ENCODE results near the gene TENM4. TPM values are rescaled to one million over a fixed set of nuclear protein-coding genes. Genes with fewer than 3 reads are reported as not detected.

Gene TENM4
- 0.21 and 0.31 TPM in 2 replicates for total RNA-seq
- polyA plus RNA-seq (2012): 0.73 TPM

- peak; percentile 69 for DNase-seq (ENCODE audit: low read depth)
These were observed at the start of gene TENM4 for GRCh38 chr11:79440571-79441460. TENM4 (minus strand) TSS chr11:79441030; CDS start chr11:79069944, 371,086 bp downstream.

- no peak for DNase-seq (ENCODE audit: low read depth)
These were observed 47.5 kb upstream of the TENM4 start for GRCh38 chr11:79488286-79488685.

GRCh38 chr11:79487412-79487811, 46.6 kb upstream of the TENM4 start:
- no peak for DNase-seq (ENCODE audit: low read depth)

GRCh38 chr11:79486242-79486984, 45.6 kb upstream of the TENM4 start:
- DNase-seq (ENCODE audit: low read depth): no peak

- no peak for DNase-seq (ENCODE audit: low read depth)
These were observed 44.9 kb upstream of the TENM4 start for GRCh38 chr11:79485694-79486093.

GRCh38 chr11:79484872-79485271, 44.0 kb upstream of the TENM4 start:
- DNase-seq (ENCODE audit: low read depth): no peak

- no peak for DNase-seq (ENCODE audit: low read depth)
These were observed 42.0 kb upstream of the TENM4 start for GRCh38 chr11:79482800-79483199.

- no peak for DNase-seq (ENCODE audit: low read depth)
These were observed 41.0 kb upstream of the TENM4 start for GRCh38 chr11:79481795-79482194.

- no peak for DNase-seq (ENCODE audit: low read depth)
These were observed 40.0 kb upstream of the TENM4 start for GRCh38 chr11:79480864-79481263.

GRCh38 chr11:79472819-79473529, 32.1 kb upstream of the TENM4 start:
- DNase-seq (ENCODE audit: low read depth): no peak

- DNase-seq (ENCODE audit: low read depth): no peak
These were observed 30.4 kb upstream of the TENM4 start for GRCh38 chr11:79471071-79471844.

GRCh38 chr11:79470161-79470560, 29.3 kb upstream of the TENM4 start:
- no peak for DNase-seq (ENCODE audit: low read depth)

- no peak for DNase-seq (ENCODE audit: low read depth)
These were observed 26.9 kb upstream of the TENM4 start for GRCh38 chr11:79467761-79468160.

- DNase-seq (ENCODE audit: low read depth): peak; percentile 7
These were observed 25.6 kb upstream of the TENM4 start for GRCh38 chr11:79466411-79466810.

GRCh38 chr11:79465160-79465559, 24.3 kb upstream of the TENM4 start:
- DNase-seq (ENCODE audit: low read depth): no peak

GRCh38 chr11:79461666-79462645, 21.1 kb upstream of the TENM4 start:
- DNase-seq (ENCODE audit: low read depth): no peak

- peak; percentile 18 for DNase-seq (ENCODE audit: low read depth)
These were observed 20.3 kb upstream of the TENM4 start for GRCh38 chr11:79461144-79461543.

- DNase-seq (ENCODE audit: low read depth): no peak
These were observed 17.9 kb upstream of the TENM4 start for GRCh38 chr11:79458709-79459108.

- no peak for DNase-seq (ENCODE audit: low read depth)
These were observed 15.7 kb upstream of the TENM4 start for GRCh38 chr11:79456501-79456900.

GRCh38 chr11:79453617-79454016, 12.8 kb upstream of the TENM4 start:
- no peak for DNase-seq (ENCODE audit: low read depth)
